Gastroesophageal sphincter (tissue), 3 donors: Measurements from ENCODE around the gene DHX35.

Experiments used
- CTCF ChIP-seq, 4 experiments: fragments of 200-600 bp in 2 of 4; fragments of 450-650 bp in 2 of 4; sonication (generic) in 1 of 4; IDR thresholded peaks; one replicate each; pipeline ENCODE4 v1.5.1; 2017 to 2019; ENCODE audit warnings: antibody characterized with exemption in 4 of 4, mild to moderate bottlenecking in 2 of 4, moderate library complexity in 2 of 4
- EP300 ChIP-seq: sonication (generic); formaldehyde crosslinking; IDR thresholded peaks from one replicate; pipeline ENCODE4 v1.6.1; 2017; ENCODE audit warnings: antibody characterized with exemption, mild to moderate bottlenecking
- POLR2A ChIP-seq, 2 donors: fragments of 450-650 bp; IDR thresholded peaks; one replicate each; pipeline ENCODE4 v1.6.1; 2017; ENCODE audit warnings: antibody characterized with exemption in 2 of 2, mild to moderate bottlenecking in 2 of 2, moderate library complexity in 1 of 2
- POLR2AphosphoS5 ChIP-seq: sonication (generic); formaldehyde crosslinking; IDR thresholded peaks from one replicate; pipeline ENCODE4 v1.6.1; 2017; ENCODE audit warnings: antibody characterized with exemption

DNA sequence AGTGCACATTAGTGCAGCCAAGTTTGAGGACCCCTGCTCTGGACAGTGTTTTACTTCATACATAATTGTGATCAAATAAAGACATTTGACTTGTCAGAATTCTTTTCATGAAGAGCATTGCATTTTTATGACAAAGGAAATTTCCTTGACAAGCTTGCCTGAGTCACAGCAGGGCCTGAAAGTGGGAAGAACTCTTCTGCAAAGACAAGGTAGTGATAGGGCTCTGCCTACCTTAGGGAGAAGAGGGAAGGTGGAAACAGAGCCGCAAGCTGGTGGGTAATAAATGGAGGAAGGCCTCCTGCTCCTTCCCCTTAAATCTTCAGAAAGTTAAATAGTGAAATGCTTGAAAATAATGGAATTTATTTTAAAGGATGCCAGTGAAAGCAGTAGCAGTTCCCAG is 118.2 kb downstream of the DHX35 start:
- TF ChIP-seq POLR2A (IDR thresholded peaks at IDR 0.05) (no peak), CTCF (IDR thresholded peaks at IDR 0.05) (no peak), EP300 (no peak), POLR2AphosphoS5 (no peak)
